Measurements from ENCODE around the gene CIAPIN1. TPM values are rescaled to one million over a fixed set of nuclear protein-coding genes. Genes with fewer than 3 reads are reported as not detected.

The CIAPIN1 gene
- total and polyA plus RNA-seq, 2 of the 8 experiments (the other 6 are each of a cell fraction or from before 2014, with no cell fraction given): 76.8 to 83.6 TPM

DNA sequence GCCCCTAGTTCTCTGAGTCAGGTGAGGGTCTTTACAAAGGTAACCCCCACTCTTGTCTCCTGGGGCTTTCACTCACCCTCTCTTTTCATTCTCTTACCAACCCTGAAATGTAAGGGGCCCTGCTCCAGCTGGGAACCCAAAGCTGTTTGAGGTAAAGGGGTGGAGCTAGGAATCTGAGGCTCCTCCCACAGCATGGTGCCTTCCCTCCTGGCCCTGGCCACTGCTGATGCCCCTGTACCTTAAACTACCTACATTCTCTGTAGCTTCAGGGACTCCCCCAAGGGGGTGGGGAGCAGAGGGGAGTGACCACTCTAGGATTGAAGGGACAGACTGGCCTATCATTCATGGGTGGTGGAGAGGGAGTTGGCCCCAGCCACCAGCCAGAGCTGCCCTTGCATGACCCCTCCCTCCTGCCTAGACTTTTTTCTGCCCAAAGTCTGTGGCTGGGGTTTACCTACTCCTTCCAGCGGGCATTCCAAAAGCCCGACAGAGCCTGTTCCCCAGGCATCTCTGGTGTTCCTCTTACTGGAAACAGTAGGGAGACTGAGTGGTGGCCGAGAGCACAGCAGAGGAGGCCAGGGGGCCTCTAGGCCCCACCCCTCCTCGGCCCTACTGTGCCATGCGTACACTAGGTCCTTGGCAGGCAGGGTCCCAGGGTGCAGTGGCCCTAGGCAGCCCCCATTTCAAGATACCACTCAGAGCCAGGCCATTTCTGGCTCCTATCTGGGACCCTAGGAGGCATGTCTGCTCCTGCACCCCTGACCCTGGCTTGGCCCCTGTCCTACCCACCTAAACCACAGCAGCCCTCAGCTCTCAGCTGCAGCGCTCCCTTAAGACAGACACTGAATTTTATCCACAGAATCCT is 29.6 kb upstream of the CIAPIN1 start:
- Histone ChIP-seq H4K20me1 (replicated peaks in 1 of 2; ENCODE audit: control insufficient read depth in 1 of 2, insufficient read depth in 2 of 2, low read length in 2 of 2) (peaks cover 3% of the 10 kb centered on the region in 2 experiments), H2AK5ac (ENCODE audit: low read depth, low read length) (no peak overlapping the region), H3K23me2 (ENCODE audit: low read depth, low read length) (peaks cover 8% of the 10 kb centered on the region; the same call in 1 of the 2 replicates), H3K9ac (replicated peaks in 1 of 4; ENCODE audit: extremely low read depth in 1 of 4, low read depth in 3 of 4, low read length in 3 of 4) (no peak overlapping the region), H2BK120ac (replicated peaks; ENCODE audit: low read depth, low read length) (no peak overlapping the region), H4K91ac (replicated peaks; ENCODE audit: insufficient read length, low read length) (no peak overlapping the region), H3K79me2 (ENCODE audit: control insufficient read depth in 1 of 2, insufficient read depth in 2 of 2, low read length in 2 of 2) (no peaks in the 10 kb centered on the region), H3K4me3 (ENCODE audit: extremely low read depth in 1 of 4, insufficient read depth in 2 of 4, low read depth in 3 of 4, low read length in 4 of 4) (no peak overlapping the region; a peak in 1 of 8 replicates), H3K4ac (replicated peaks; ENCODE audit: insufficient read length, low read depth, low read length) (no peak overlapping the region), H4K8ac (ENCODE audit: extremely low read depth, insufficient read depth, low read length) (no peak overlapping the region), H3K4me1 (replicated peaks in 1 of 4; ENCODE audit: control insufficient read depth in 3 of 4, insufficient read depth in 4 of 4, low read length in 3 of 4) (peaks cover 10 to 59% (median 47%) of the 10 kb centered on the region in 4 experiments), H3K18ac (ENCODE audit: extremely low read depth, low read length) (no peak overlapping the region; the same call in 1 of the 2 replicates), H3K9me3 (ENCODE audit: insufficient read depth in 2 of 2, low read depth in 1 of 2, low read length in 1 of 2) (no peaks in the 10 kb centered on the region), H3K36me3 (ENCODE audit: control insufficient read depth in 2 of 4, insufficient read depth in 4 of 4, low read length in 3 of 4) (peaks cover 0 to 12% (median 5%) of the 10 kb centered on the region in 4 experiments; a peak in 3 of 8 replicates), H2BK20ac (ENCODE audit: low read length) (no peak overlapping the region), H3K79me1 (ENCODE audit: low read depth, low read length) (0 out of 2 replicates have a peak, but pooled peaks cover 5% of the 10 kb centered on the region), H3K27ac (ENCODE audit: low read depth, low read length) (no peak overlapping the region), H2BK12ac (ENCODE audit: low read depth, low read length) (no peak overlapping the region), H3K23ac (ENCODE audit: insufficient read length) (no peak overlapping the region), H2AFZ (ENCODE audit: low read length) (no peak overlapping the region), H3K14ac (ENCODE audit: insufficient read length) (no peak overlapping the region), H2BK5ac (ENCODE audit: low read depth, low read length) (peak overlapping the region; percentile 87; the same call in 1 of the 2 replicates), H3K56ac (replicated peaks; ENCODE audit: insufficient read length, low read depth, low read length) (no peak overlapping the region), H4K5ac (ENCODE audit: insufficient read length, low read depth, low read length) (no peak overlapping the region), H2BK15ac (ENCODE audit: low read length) (no peak overlapping the region), H3K4me2 (ENCODE audit: insufficient read depth in 1 of 2, low read depth in 2 of 2, low read length in 2 of 2) (peak overlapping the region; percentile 15 to 32; a peak in 2 of 4 replicates), H3K27me3 (replicated peaks in 1 of 4; ENCODE audit: control insufficient read depth in 3 of 4, extremely low read depth in 1 of 4, insufficient read depth in 3 of 4, low read length in 3 of 4) (no peaks in the 10 kb centered on the region; a peak in 1 of 7 replicates)
- 74% methylated on average over 6 of the region's 6 CpGs; no CpG with 5 or more reads in 1 of the 2 experiments for WGBS, 2 experiments (ENCODE audit: extremely low coverage in 1 of 2, insufficient coverage in 1 of 2, insufficient read length in 1 of 2, insufficient replicate concordance in 2 of 2, low coverage in 1 of 2, low lambda C conversion rate in 2 of 2, missing lambda C conversion rate in 1 of 2)
- DNase-seq (ENCODE audit: low read depth in 1 of 2, low spot score in 2 of 2): peak in 1 of 2 experiments; percentile 70
- POLR2A ChIA-PET (ENCODE audit: partially characterized antibody): interaction anchor here (0.9 to 10.3 kb wide), 7 partner anchors 10 to 60 kb away, joined by 3 to 67 read pairs (median 5); partner anchors contain the start of genes DOK4 and POLR2C
- FAIRE-seq: peak; percentile 71
- CTCF ChIA-PET (ENCODE audit: partially characterized antibody): interaction anchor here (0.6 to 15.0 kb wide), 11 partner anchors 9 to 797 kb away, joined by 3 to 210 read pairs (median 5); partner anchors contain the start of genes DOK4 and POLR2C
- TF ChIP-seq SIN3A (conservative IDR thresholded peaks at IDR 0.05 in 1 of 2, IDR thresholded peaks at IDR 0.05 in 1 of 2; ENCODE audit: low read depth in 1 of 2, low read length in 2 of 2) (no peak), TAF7 (optimal IDR thresholded peaks at IDR 0.05; ENCODE audit: borderline replicate concordance, low read depth, low read length) (no peak), SP2 (IDR thresholded peaks at IDR 0.05; ENCODE audit: low read length) (no peak), BRCA1 (IDR thresholded peaks at IDR 0.05; ENCODE audit: low read depth, low read length) (no peak), GABPA (IDR thresholded peaks at IDR 0.05; ENCODE audit: borderline replicate concordance, insufficient read depth, low read length) (no peak)
- TF ChIP-seq, protein P1, sequence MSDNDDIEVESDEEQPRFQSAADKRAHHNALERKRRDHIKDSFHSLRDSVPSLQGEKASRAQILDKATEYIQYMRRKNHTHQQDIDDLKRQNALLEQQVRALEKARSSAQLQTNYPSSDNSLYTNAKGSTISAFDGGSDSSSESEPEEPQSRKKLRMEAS (IDR thresholded peaks at IDR 0.05): no peak

Data from H1 (cell line).